ENCODE data around the gene ZNF385C. TPM values are rescaled to one million over a fixed set of nuclear protein-coding genes. Genes with fewer than 3 reads are reported as not detected.

ZNF385C gene
- polyA plus RNA-seq, 4 donors: 0.31 to 2.3 TPM; not detected in 2

GRCh38 chr17:42092939-42093338, 5.3 kb downstream of the ZNF385C start:
- peaks cover 0 to 2% (median 0%) of the 10 kb centered on the region in 3 donors for H3K4me1 ChIP-seq (ENCODE audit: control insufficient read depth in 3 of 3, insufficient read depth in 2 of 3, low read depth in 1 of 3, low read length in 2 of 3)
- H3K4me3 ChIP-seq (ENCODE audit: low read depth in 1 of 3, low read length in 3 of 3): no peak overlapping the region
- H3K36me3 ChIP-seq (ENCODE audit: control insufficient read depth in 3 of 3, insufficient read depth in 2 of 3, low read depth in 1 of 3, low read length in 3 of 3): no peaks in the 10 kb centered on the region
- peaks cover 0 to 32% (median 12%) of the 10 kb centered on the region in 3 donors for H3K27me3 ChIP-seq (ENCODE audit: control insufficient read depth in 3 of 3, insufficient read depth in 3 of 3, low read length in 3 of 3)
- no peaks in the 10 kb centered on the region for H3K9me3 ChIP-seq (ENCODE audit: control insufficient read depth in 2 of 2, insufficient read depth in 1 of 2, low read depth in 1 of 2, low read length in 1 of 2)
- DNase-seq (no peak), FAIRE-seq (no peak)
- H3K27ac ChIP-seq (ENCODE audit: low read depth in 1 of 3, low read length in 2 of 3): no peak overlapping the region
- 54 to 63% (median 56%) methylated on average over 6 of the region's 6 CpGs for WGBS, 3 donors

DNA sequence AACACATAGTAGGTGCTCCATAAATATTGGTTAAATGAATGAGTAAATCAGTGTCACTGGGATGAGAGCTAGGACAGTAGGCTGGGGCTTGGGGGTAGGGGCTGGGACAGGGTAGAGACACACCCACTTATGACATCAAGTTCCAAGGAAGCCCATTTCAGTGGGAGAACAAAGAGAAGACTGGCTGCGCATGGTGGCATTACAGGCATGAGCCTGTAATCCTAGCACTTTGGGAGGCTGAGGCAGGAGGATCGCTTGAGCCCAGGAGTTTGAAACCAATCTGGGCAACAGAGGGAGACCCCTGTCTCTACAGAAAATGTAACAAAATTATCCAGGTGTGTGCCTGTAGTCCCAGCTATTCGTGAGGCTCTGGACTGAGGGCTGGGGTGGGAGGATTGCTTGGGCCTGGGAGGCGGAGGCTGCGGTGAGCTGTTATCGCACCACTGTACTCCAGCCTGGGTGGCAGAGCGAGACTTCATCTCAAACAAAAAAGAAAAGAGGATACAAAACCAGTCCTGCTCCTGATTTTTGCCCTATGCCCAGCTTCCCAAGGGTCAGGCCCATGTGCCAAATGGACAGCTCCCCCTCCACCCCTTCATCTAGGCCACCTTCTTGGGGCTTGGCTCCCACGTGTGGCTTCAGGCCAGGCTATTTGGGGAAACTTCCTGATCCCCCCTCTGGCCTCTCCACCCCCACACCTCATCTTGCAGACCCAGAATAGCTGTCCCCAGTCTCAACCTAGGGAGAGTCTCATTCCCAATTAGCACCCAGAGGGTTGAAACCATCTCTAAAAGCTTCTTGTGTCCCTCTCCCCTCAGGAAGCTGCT, 7.1 kb downstream of the ZNF385C start:
- H3K4me1 ChIP-seq (ENCODE audit: control insufficient read depth in 3 of 3, insufficient read depth in 2 of 3, low read depth in 1 of 3, low read length in 2 of 3): no peaks in the 10 kb centered on the region
- no peak overlapping the region for H3K27ac ChIP-seq (ENCODE audit: low read depth in 1 of 3, low read length in 2 of 3)
- FAIRE-seq: no peak
- H3K36me3 ChIP-seq (ENCODE audit: control insufficient read depth in 3 of 3, insufficient read depth in 2 of 3, low read depth in 1 of 3, low read length in 3 of 3): no peaks in the 10 kb centered on the region
- H3K27me3 ChIP-seq (ENCODE audit: control insufficient read depth in 3 of 3, insufficient read depth in 3 of 3, low read length in 3 of 3): peaks cover 0 to 15% (median 6%) of the 10 kb centered on the region in 3 donors
- H3K9me3 ChIP-seq (ENCODE audit: control insufficient read depth in 2 of 2, insufficient read depth in 1 of 2, low read depth in 1 of 2, low read length in 1 of 2): no peaks in the 10 kb centered on the region
- no peak overlapping the region for H3K4me3 ChIP-seq (ENCODE audit: low read depth in 1 of 3, low read length in 3 of 3)
- DNase-seq: no peak
- 87 to 89% (median 88%) methylated on average over 8 of the region's 8 CpGs for WGBS, 3 donors

DNA sequence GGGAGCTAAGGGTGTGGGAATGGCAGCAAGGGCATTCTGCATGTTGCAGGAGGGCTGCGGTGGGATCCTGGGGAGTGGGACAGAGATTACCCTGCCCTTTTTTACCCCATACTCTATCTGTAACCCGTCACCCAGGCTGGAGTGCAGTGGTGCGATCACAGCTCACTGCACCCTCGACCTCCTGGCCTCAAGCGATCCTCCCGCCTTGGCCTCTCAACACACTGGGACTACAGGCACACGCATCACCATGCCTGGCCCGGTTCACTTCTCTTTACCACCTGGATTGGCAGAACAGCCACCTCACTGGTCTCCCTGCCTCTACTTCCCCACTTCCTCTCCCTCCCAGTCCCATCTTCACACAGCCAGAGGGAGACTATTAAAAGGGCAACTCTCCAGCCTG, 9.5 kb downstream of the ZNF385C start:
- FAIRE-seq (no peak), DNase-seq (no peak)
- Histone ChIP-seq H3K4me1 (ENCODE audit: control insufficient read depth in 3 of 3, insufficient read depth in 2 of 3, low read depth in 1 of 3, low read length in 2 of 3) (no peaks in the 10 kb centered on the region), H3K4me3 (ENCODE audit: low read depth in 1 of 3, low read length in 3 of 3) (no peak overlapping the region), H3K9me3 (ENCODE audit: control insufficient read depth in 2 of 2, insufficient read depth in 1 of 2, low read depth in 1 of 2, low read length in 1 of 2) (no peaks in the 10 kb centered on the region), H3K27ac (ENCODE audit: low read depth in 1 of 3, low read length in 2 of 3) (no peak overlapping the region), H3K36me3 (ENCODE audit: control insufficient read depth in 3 of 3, insufficient read depth in 2 of 3, low read depth in 1 of 3, low read length in 3 of 3) (no peaks in the 10 kb centered on the region), H3K27me3 (ENCODE audit: control insufficient read depth in 3 of 3, insufficient read depth in 3 of 3, low read length in 3 of 3) (peaks cover 0 to 8% (median 6%) of the 10 kb centered on the region in 3 donors)
- 71 to 85% (median 85%) methylated on average over 8 of the region's 8 CpGs for WGBS, 3 donors

- H3K4me1 ChIP-seq (ENCODE audit: control insufficient read depth in 3 of 3, insufficient read depth in 2 of 3, low read depth in 1 of 3, low read length in 2 of 3): no peaks in the 10 kb centered on the region
- no peak overlapping the region for H3K4me3 ChIP-seq (ENCODE audit: low read depth in 1 of 3, low read length in 3 of 3)
- H3K27me3 ChIP-seq (ENCODE audit: control insufficient read depth in 3 of 3, insufficient read depth in 3 of 3, low read length in 3 of 3): peaks cover 0 to 8% (median 6%) of the 10 kb centered on the region in 3 donors
- H3K27ac ChIP-seq (ENCODE audit: low read depth in 1 of 3, low read length in 2 of 3): no peak overlapping the region
- DNase-seq (no peak), FAIRE-seq (no peak)
- H3K9me3 ChIP-seq (ENCODE audit: control insufficient read depth in 2 of 2, insufficient read depth in 1 of 2, low read depth in 1 of 2, low read length in 1 of 2): no peaks in the 10 kb centered on the region
- no peaks in the 10 kb centered on the region for H3K36me3 ChIP-seq (ENCODE audit: control insufficient read depth in 3 of 3, insufficient read depth in 2 of 3, low read depth in 1 of 3, low read length in 3 of 3)
- 23 to 57% (median 36%) methylated on average over 18 to 20 of the region's 20 CpGs for WGBS, 3 donors
Observed at GRCh38 chr17:42087736-42088705, 10.3 kb downstream of the ZNF385C start.

DNA sequence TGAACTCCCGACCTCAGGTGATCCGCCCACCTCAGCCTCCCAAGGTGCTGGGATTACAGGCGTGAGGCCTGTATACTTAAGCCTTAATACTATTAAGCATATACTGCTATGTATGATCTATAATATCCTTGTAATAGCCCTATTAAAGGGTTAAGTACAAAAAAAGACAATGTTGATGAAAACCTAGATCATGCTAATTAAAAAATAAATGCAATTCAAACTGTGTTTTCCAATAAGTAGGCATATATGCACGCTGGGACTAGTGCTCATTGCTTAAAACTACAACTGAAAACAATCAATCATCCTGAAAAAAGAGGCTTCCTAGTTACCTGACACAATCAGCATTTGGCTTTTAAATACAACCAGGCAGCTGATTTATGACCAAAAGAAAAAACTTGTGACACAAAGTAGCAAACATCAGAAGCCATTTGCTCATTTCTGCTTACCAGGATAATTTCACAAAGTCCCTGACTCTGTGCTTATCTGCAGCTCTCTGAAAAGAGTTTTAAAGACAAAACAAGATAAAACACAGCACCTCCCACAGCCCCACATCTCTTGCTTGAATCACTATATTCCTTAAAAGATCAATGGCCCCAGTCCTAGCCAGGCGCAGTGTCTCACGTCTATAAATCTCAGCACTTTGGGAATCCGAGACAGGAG, 11.1 kb downstream of the ZNF385C start:
- peaks cover 0 to 8% (median 6%) of the 10 kb centered on the region in 3 donors for H3K27me3 ChIP-seq (ENCODE audit: control insufficient read depth in 3 of 3, insufficient read depth in 3 of 3, low read length in 3 of 3)
- no peaks in the 10 kb centered on the region for H3K9me3 ChIP-seq (ENCODE audit: control insufficient read depth in 2 of 2, insufficient read depth in 1 of 2, low read depth in 1 of 2, low read length in 1 of 2)
- H3K27ac ChIP-seq (ENCODE audit: low read depth in 1 of 3, low read length in 2 of 3): no peak overlapping the region
- FAIRE-seq (no peak), DNase-seq (no peak)
- H3K4me3 ChIP-seq (ENCODE audit: low read depth in 1 of 3, low read length in 3 of 3): no peak overlapping the region
- WGBS, 3 donors: 70 to 74% (median 74%) methylated on average over 7 of the region's 7 CpGs
- H3K36me3 ChIP-seq (ENCODE audit: control insufficient read depth in 3 of 3, insufficient read depth in 2 of 3, low read depth in 1 of 3, low read length in 3 of 3): no peaks in the 10 kb centered on the region
- H3K4me1 ChIP-seq (ENCODE audit: control insufficient read depth in 3 of 3, insufficient read depth in 2 of 3, low read depth in 1 of 3, low read length in 2 of 3): no peaks in the 10 kb centered on the region

GRCh38 chr17:42081516-42082129, 16.6 kb downstream of the ZNF385C start:
- 31 to 76% (median 51%) methylated on average over 9 of the region's 9 CpGs for WGBS, 3 donors
- H3K4me1 ChIP-seq (ENCODE audit: control insufficient read depth in 3 of 3, insufficient read depth in 2 of 3, low read depth in 1 of 3, low read length in 2 of 3): no peaks in the 10 kb centered on the region
- FAIRE-seq: no peak
- no peak overlapping the region for H3K27ac ChIP-seq (ENCODE audit: low read depth in 1 of 3, low read length in 2 of 3)
- H3K36me3 ChIP-seq (ENCODE audit: control insufficient read depth in 3 of 3, insufficient read depth in 2 of 3, low read depth in 1 of 3, low read length in 3 of 3): no peaks in the 10 kb centered on the region
- H3K27me3 ChIP-seq (ENCODE audit: control insufficient read depth in 3 of 3, insufficient read depth in 3 of 3, low read length in 3 of 3): peaks cover 0 to 5% (median 0%) of the 10 kb centered on the region in 3 donors
- DNase-seq: no peak
- H3K9me3 ChIP-seq (ENCODE audit: control insufficient read depth in 2 of 2, insufficient read depth in 1 of 2, low read depth in 1 of 2, low read length in 1 of 2): no peaks in the 10 kb centered on the region
- no peak overlapping the region for H3K4me3 ChIP-seq (ENCODE audit: low read depth in 1 of 3, low read length in 3 of 3)

- Histone ChIP-seq H3K36me3 (ENCODE audit: control insufficient read depth in 3 of 3, insufficient read depth in 2 of 3, low read depth in 1 of 3, low read length in 3 of 3) (no peaks in the 10 kb centered on the region), H3K27me3 (ENCODE audit: control insufficient read depth in 3 of 3, insufficient read depth in 3 of 3, low read length in 3 of 3) (peaks cover 0 to 9% (median 0%) of the 10 kb centered on the region in 3 donors)
- whole genome bisulfite sequencing, 3 donors: 64 to 73% (median 70%) methylated on average over 2 of the region's 2 CpGs
Observed at GRCh38 chr17:42079541-42079940, 18.7 kb downstream of the ZNF385C start.

More at GRCh38 chr17:42079541-42079940, 18.7 kb downstream of the ZNF385C start:
- Histone ChIP-seq H3K4me3 (ENCODE audit: low read depth in 1 of 3, low read length in 3 of 3) (no peak overlapping the region), H3K27ac (ENCODE audit: low read depth in 1 of 3, low read length in 2 of 3) (no peak overlapping the region), H3K4me1 (ENCODE audit: control insufficient read depth in 3 of 3, insufficient read depth in 2 of 3, low read depth in 1 of 3, low read length in 2 of 3) (no peaks in the 10 kb centered on the region), H3K9me3 (ENCODE audit: control insufficient read depth in 2 of 2, insufficient read depth in 1 of 2, low read depth in 1 of 2, low read length in 1 of 2) (no peaks in the 10 kb centered on the region)
- no peak for FAIRE-seq
- DNase-seq: no peak
